K562 (cell line): Measurements from ENCODE around the gene SCUBE1. TPM values are rescaled to one million over a fixed set of nuclear protein-coding genes. Genes with fewer than 3 reads are reported as not detected.

Experiments
- ARNT ChIP-seq, 2 experiments: fragments of 450-650 bp; IDR thresholded peaks; 2 replicates each; pipeline ENCODE4 v1.6.1; 2016; ENCODE audit warnings: mild to moderate bottlenecking in 1 of 2
- E2F6 ChIP-seq, 2 experiments: IDR thresholded peaks; 2 replicates each; pipeline ENCODE4 v1.6.1; 2011; ENCODE audit warnings: borderline replicate concordance in 1 of 2, control low read depth in 1 of 2, low read depth in 1 of 2, low read length in 1 of 2, mild to moderate bottlenecking in 1 of 2, mixed read lengths in 1 of 2, moderate library complexity in 1 of 2; ENCODE audit not compliant: insufficient read depth in 1 of 2, insufficient read length in 1 of 2, poor library complexity in 1 of 2, severe bottlenecking in 1 of 2; ENCODE audit errors: extremely low read depth in 1 of 2
- HES1 ChIP-seq: fragments of 450-650 bp; IDR thresholded peaks from 2 replicates; pipeline ENCODE4 v1.6.1; 2016; ENCODE audit warnings: low read depth, mild to moderate bottlenecking, moderate library complexity
- KLF1 ChIP-seq: fragments of 450-650 bp; IDR thresholded peaks from 2 replicates; pipeline ENCODE4 v1.6.1; 2016; ENCODE audit warnings: missing genetic modification characterization, missing compliant biosample characterization
- MTA3 ChIP-seq: fragments of 450-650 bp; formaldehyde crosslinking; IDR thresholded peaks from 2 replicates; pipeline ENCODE4 v1.6.1; 2017; ENCODE audit warnings: mild to moderate bottlenecking, borderline replicate concordance
- NR2C2 ChIP-seq, 2 experiments: fragments of 200-800 bp in 1 of 2; sonication (Bioruptor generic) in 1 of 2; sonication (generic) in 1 of 2; formaldehyde crosslinking in 1 of 2; IDR thresholded peaks; 2 replicates each; pipeline versions ENCODE4 v1.6.1 to v1.8.0; 2016 to 2022; ENCODE audit warnings: mild to moderate bottlenecking in 1 of 2, missing compliant biosample characterization in 1 of 2, missing genetic modification characterization in 1 of 2, missing genetic modification reagents in 1 of 2
- PATZ1 ChIP-seq: fragments of 250-450 bp; sonication (Bioruptor Pico); IDR thresholded peaks from 2 replicates; pipeline ENCODE4 v1.5.0; 2020; ENCODE audit warnings: mild to moderate bottlenecking, borderline replicate concordance
- PBX2 ChIP-seq, 2 experiments: IDR thresholded peaks in 1 of 2; conservative IDR thresholded peaks in 1 of 2; 2 replicates each; pipeline ENCODE4 v1.6.1; 2016; ENCODE audit warnings: low read depth in 2 of 2, mild to moderate bottlenecking in 1 of 2, missing compliant biosample characterization in 1 of 2, missing genetic modification characterization in 1 of 2, moderate library complexity in 1 of 2
- PML ChIP-seq: IDR thresholded peaks from 2 replicates; pipeline ENCODE4 v1.6.1; 2012; ENCODE audit warnings: low read length, inconsistent platforms
- STAT5A ChIP-seq: IDR thresholded peaks from 2 replicates; pipeline ENCODE4 v1.6.1; 2012; ENCODE audit warnings: low read length, inconsistent platforms, borderline replicate concordance
- TAF7 ChIP-seq: fragments of 450-650 bp; IDR thresholded peaks from 2 replicates; pipeline ENCODE4 v1.6.1; 2016; ENCODE audit warnings: missing genetic modification characterization, missing compliant biosample characterization
- TOE1 ChIP-seq, 2 experiments: fragments of 450-650 bp in 1 of 2; sonication (generic) in 1 of 2; formaldehyde crosslinking in 1 of 2; IDR thresholded peaks; 2 replicates each; pipeline versions ENCODE4 v1.7.1 to v1.8.0; 2016 to 2022; ENCODE audit warnings: borderline replicate concordance in 2 of 2, mild to moderate bottlenecking in 2 of 2, antibody characterized with exemption in 1 of 2, inconsistent platforms in 1 of 2, low read depth in 1 of 2, missing genetic modification reagents in 1 of 2, moderate library complexity in 1 of 2
- ZBTB8A ChIP-seq: fragments of 450-650 bp; IDR thresholded peaks from 2 replicates; pipeline ENCODE4 v1.6.1; 2018; ENCODE audit warnings: mild to moderate bottlenecking, moderate library complexity; ENCODE audit not compliant: partially characterized antibody
- polyA plus RNA-seq, 8 experiments: library from polyadenylated mRNA; depleted of rRNA in 4 of 8; stranded (reverse) in 5 of 8; unstranded in 3 of 8; fragments of >200 nt; fragmentation: Nextera tagmentation in 2 of 8; fragmentation: Illumina TruSeq in 1 of 8; extraction: Ambion mirVana in 2 of 8; extraction: Trizol in 1 of 8; gene quantifications; 2 replicates each; pipeline versions ENCODE4 v1.2.1 to v1.2.3, GENCODE V29; 2011 to 2014; ENCODE audit warnings: inconsistent platforms in 1 of 8, missing spikeins in 1 of 8
- total RNA-seq, 7 experiments: library from RNA; depleted of rRNA in 6 of 7; stranded (reverse); fragments of >200 nt in 6 of 7; fragmentation: Illumina TruSeq in 2 of 7; extraction: Trizol in 2 of 7; gene quantifications; 2 replicates each; pipeline versions ENCODE4 v1.2.1 to v1.2.3, GENCODE V29; 2011 to 2021; ENCODE audit warnings: low replicate concordance in 1 of 7

Gene SCUBE1
- total and polyA plus RNA-seq, 9 of the 15 experiments (the other 6 are each of a cell fraction or from before 2014, with no cell fraction given) = 0.03 to 0.47 (median 0.29) TPM; not detected in 6

GRCh38 chr22:43183496-43184277 lies 159.5 kb downstream of the SCUBE1 start (continued):
- TF ChIP-seq PATZ1 (CRISPR knock-in tag) = no peak
- no peak for TF ChIP-seq TAF7
- TF ChIP-seq TOE1 (IDR thresholded peaks at IDR 0.05; ENCODE audit: borderline replicate concordance) = peak; percentile 19; the same call in 1 of the 2 replicates
- TF ChIP-seq TOE1 (CRISPR knock-in tag; IDR thresholded peaks at IDR 0.05; ENCODE audit: borderline replicate concordance, low read depth) = no peak
- TF ChIP-seq ARNT (IDR thresholded peaks at IDR 0.05) = 0 out of 4 replicates have a peak, but pooled peaks of 1 of the 2 experiments have one; percentile 20
- peak; percentile 64; the same call in 1 of the 2 replicates for TF ChIP-seq STAT5A
- TF ChIP-seq PML = peak; percentile 64
- TF ChIP-seq HES1 = peak; percentile 30; the same call in 1 of the 2 replicates
- TF ChIP-seq NR2C2 (CRISPR knock-in tag; IDR thresholded peaks at IDR 0.05) = no peak
- TF ChIP-seq NR2C2 (tag; IDR thresholded peaks at IDR 0.05) = peak; percentile 77
- no peak for TF ChIP-seq PBX2 (CRISPR knock-in tag; IDR thresholded peaks at IDR 0.05; ENCODE audit: low read depth)
- no peak for TF ChIP-seq PBX2 (tag; conservative IDR thresholded peaks at IDR 0.05; ENCODE audit: low read depth)
- peak; percentile 76 for TF ChIP-seq KLF1 (tag)
- peak; percentile 80 for TF ChIP-seq MTA3
- TF ChIP-seq E2F6 (IDR thresholded peaks at IDR 0.05; ENCODE audit: borderline replicate concordance in 1 of 2, extremely low read depth in 1 of 2, insufficient read depth in 1 of 2, insufficient read length in 1 of 2, low read depth in 1 of 2, low read length in 1 of 2, poor library complexity in 1 of 2, severe bottlenecking in 1 of 2) = peak in 1 of 2 experiments; percentile 29
- TF ChIP-seq ZBTB8A = no peak
